HAP-1 (cell line): ENCODE results near the gene CSF2.

Experiments used
- DNase-seq, 2 experiments: peaks; one replicate each; pipeline ENCODE4 v3.0.0-alpha.2; 2016 to 2020; ENCODE audit warnings: low spot score in 2 of 2
- H3K27me3 ChIP-seq: fragments of 250-450 bp; sonication (Bioruptor Pico); 2 replicates; pipeline ENCODE4 v1.5.1; 2020; ENCODE audit warnings: low read depth, mild to moderate bottlenecking, moderate library complexity
- H3K36me3 ChIP-seq: fragments of 250-450 bp; sonication (Bioruptor Pico); replicated peaks from 2 replicates; pipeline ENCODE4 v1.5.1; 2020; ENCODE audit warnings: mild to moderate bottlenecking
- H3K4me1 ChIP-seq: fragments of 250-450 bp; sonication (Bioruptor Pico); 2 replicates; pipeline ENCODE4 v1.5.1; 2020; ENCODE audit warnings: mild to moderate bottlenecking
- H3K4me3 ChIP-seq: fragments of 250-450 bp; sonication (Bioruptor Pico); 2 replicates; pipeline ENCODE4 v1.5.1; 2020; ENCODE audit warnings: mild to moderate bottlenecking, moderate library complexity
- H3K9me3 ChIP-seq: fragments of 250-450 bp; sonication (Bioruptor Pico); 2 replicates; pipeline ENCODE4 v1.5.1; 2020; ENCODE audit warnings: mild to moderate bottlenecking, moderate library complexity
- in situ Hi-C: fragments of 300-500 bp; cut with MboI; formaldehyde crosslinking; loops from 3 replicates; pipeline ENCODE4 v1.14.3; 2020; ENCODE audit warnings: low sequenced_read_pairs, inconsistent platforms, mixed read lengths

CSF2 gene

DNA sequence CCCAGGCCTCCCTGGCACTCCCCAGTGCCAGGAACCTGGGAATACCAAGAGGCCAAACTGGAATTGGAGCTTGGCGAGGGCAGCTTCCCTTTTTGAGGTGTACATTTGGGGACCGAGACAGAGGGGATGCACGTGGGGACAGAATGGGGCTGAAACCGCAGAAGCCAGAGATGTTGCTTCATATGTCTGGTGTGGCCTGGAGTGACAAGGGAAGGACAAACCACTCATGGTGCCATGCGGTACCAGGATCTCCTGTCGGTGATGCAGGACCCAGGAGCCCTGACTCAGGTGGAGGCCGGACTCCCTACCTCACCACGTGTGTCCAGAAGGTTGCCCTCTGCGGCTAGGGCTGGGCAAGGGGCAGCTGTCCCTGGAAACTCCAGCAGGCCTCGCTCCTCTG, 4.0 kb upstream of the CSF2 start:
- DNase-seq, result no peak
- H3K36me3 ChIP-seq, result no peaks in the 10 kb centered on the region
- in situ Hi-C loops, result no loop called here
- no peaks in the 10 kb centered on the region for H3K27me3 ChIP-seq
- no peak overlapping the region for H3K4me3 ChIP-seq
- no peaks in the 10 kb centered on the region for H3K9me3 ChIP-seq
- H3K4me1 ChIP-seq, result no peaks in the 10 kb centered on the region

DNA sequence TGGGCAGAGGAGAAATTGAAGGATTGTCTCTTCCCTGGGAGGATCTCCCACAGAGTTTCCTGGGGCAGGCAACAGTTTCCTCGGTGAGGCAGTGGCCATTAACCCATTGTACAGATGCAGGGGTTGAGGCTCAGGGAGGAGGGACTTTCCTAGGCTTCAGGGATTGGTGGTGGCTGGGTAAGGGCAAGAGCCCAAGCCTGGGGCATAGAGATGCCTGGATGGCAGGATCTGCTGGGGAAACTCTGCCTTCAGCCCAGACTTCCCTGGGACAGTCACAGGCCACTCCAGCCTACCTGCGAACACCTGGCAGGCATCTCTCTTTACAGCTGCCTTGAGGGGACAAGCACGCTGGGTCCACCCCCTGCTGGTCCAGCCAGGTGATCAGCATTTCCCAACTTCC, 3.6 kb upstream of the CSF2 start:
- Histone ChIP-seq H3K36me3 (no peaks in the 10 kb centered on the region), H3K4me3 (no peak overlapping the region), H3K9me3 (no peaks in the 10 kb centered on the region), H3K27me3 (no peaks in the 10 kb centered on the region), H3K4me1 (no peaks in the 10 kb centered on the region)
- DNase-seq, result no peak
- in situ Hi-C loops, result no loop called here

DNA sequence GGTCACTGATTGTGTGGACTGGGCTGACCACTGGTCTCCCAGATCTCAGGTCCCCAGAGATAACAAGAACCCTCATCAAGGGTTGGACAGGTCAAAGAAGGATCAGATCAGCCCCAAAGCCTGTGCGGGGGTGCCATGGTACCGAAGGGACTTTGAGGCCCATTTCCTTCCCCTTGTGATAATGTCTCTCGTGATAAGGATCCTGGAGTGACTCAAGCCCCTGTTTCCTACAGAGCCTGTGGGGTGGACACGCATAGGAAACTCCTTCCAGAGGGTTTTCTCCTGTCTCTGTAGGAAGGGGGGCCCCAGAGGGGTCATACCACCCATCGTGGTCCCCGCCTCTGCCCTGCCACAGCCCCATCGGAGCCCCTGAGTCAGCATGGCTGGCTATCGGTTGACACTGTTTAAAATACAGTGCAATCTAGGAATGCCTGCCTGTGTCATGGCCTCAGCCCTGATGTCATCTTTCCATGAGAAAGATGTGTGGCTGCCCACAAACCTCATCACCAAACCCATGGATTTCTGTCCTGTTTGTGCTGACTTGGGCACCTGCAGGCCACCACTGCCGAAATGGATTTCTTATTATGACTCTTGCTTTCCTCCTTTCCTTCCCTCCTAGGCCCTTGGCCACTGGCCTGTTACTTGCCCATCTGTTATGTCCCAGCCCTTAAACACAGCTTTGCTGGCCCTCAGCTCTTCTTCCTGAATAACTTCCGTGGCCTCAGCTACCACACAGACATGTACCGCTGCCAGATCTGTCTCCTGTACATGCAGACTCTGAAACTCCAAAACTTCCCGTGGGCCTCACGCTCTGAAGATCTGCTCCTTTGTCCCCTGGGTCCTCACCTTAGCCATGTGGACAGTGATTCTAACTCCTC, 2.9 kb upstream of the CSF2 start:
- no peaks in the 10 kb centered on the region for H3K36me3 ChIP-seq
- no peak overlapping the region for H3K4me3 ChIP-seq
- H3K9me3 ChIP-seq, result no peaks in the 10 kb centered on the region
- in situ Hi-C loops, result no loop called here
- DNase-seq, result no peak
- H3K27me3 ChIP-seq, result no peaks in the 10 kb centered on the region
- no peaks in the 10 kb centered on the region for H3K4me1 ChIP-seq

DNA sequence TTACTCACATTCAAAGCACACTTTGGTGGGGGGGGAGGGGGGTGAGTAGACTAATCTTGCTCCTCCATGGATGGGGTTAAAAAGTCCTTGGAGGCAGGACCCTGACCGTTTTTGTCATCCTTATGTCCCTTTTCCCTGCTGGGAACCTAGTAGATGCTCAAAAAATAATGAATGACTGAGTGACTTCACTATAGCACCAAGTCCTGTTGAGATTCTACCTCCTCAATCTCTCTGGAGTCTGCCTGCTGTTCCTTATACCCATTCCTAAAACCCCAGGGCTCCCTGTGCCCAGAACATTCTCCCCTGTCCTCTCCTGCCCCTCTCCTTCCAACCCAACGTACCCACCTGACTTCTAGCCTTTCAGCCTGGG, 2.3 kb upstream of the CSF2 start:
- Histone ChIP-seq H3K9me3 (no peaks in the 10 kb centered on the region), H3K36me3 (no peaks in the 10 kb centered on the region), H3K27me3 (no peaks in the 10 kb centered on the region), H3K4me1 (no peaks in the 10 kb centered on the region), H3K4me3 (no peak overlapping the region)
- in situ Hi-C loops, result no loop called here
- DNase-seq, result no peak

DNA sequence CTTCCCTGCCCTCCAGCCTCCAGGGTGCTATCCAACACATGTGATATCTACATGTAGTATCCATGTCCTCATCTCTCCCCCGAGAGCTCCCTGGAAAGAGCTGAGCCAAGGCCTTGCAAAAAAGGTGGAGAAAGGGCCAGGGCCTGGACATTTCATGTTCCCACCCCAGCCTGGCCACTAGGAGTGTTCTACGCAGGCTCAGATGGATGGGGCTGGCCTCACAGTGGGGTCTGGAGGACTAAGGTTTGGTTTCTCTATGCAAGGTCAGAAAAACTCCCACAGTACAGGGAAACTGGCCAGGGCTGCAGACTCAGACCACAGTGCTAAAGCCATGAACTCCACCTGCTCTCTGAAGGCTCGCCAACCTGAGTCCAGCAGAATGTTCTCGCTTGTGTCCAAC, 1.5 kb upstream of the CSF2 start:
- H3K27me3 ChIP-seq, result no peaks in the 10 kb centered on the region
- no peaks in the 10 kb centered on the region for H3K36me3 ChIP-seq
- in situ Hi-C loops, result no loop called here
- no peak for DNase-seq
- H3K9me3 ChIP-seq, result no peaks in the 10 kb centered on the region
- no peak overlapping the region for H3K4me3 ChIP-seq
- no peaks in the 10 kb centered on the region for H3K4me1 ChIP-seq

DNA sequence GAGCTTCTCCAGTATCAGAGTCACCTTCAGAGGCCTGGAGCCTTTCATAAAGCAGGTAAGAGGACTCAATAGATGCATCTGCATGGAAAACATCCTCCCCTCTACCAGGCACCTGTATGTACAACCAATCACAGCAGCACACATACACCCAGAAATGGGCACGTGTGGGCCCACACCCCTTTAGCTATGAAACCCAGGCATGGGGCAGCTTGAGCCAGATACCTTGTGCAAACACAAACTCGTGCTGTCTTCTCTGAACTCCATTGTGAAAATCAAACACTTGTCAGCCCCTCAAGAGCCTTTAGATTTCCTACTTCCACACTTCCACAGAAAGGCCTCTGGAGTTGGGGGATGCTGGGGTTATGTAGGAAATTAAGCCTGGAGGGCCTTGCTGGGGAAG, 1.1 kb upstream of the CSF2 start:
- no peaks in the 10 kb centered on the region for H3K27me3 ChIP-seq
- in situ Hi-C loops, result no loop called here
- no peaks in the 10 kb centered on the region for H3K4me1 ChIP-seq
- no peaks in the 10 kb centered on the region for H3K9me3 ChIP-seq
- H3K36me3 ChIP-seq, result no peaks in the 10 kb centered on the region
- DNase-seq, result no peak
- no peak overlapping the region for H3K4me3 ChIP-seq

DNA sequence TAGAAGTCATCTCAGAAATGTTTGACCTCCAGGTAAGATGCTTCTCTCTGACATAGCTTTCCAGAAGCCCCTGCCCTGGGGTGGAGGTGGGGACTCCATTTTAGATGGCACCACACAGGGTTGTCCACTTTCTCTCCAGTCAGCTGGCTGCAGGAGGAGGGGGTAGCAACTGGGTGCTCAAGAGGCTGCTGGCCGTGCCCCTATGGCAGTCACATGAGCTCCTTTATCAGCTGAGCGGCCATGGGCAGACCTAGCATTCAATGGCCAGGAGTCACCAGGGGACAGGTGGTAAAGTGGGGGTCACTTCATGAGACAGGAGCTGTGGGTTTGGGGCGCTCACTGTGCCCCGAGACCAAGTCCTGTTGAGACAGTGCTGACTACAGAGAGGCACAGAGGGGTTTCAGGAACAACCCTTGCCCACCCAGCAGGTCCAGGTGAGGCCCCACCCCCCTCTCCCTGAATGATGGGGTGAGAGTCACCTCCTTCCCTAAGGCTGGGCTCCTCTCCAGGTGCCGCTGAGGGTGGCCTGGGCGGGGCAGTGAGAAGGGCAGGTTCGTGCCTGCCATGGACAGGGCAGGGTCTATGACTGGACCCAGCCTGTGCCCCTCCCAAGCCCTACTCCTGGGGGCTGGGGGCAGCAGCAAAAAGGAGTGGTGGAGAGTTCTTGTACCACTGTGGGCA, 642 bp downstream of the CSF2 start:
- no peaks in the 10 kb centered on the region for H3K36me3 ChIP-seq
- H3K4me3 ChIP-seq, result no peak overlapping the region
- no peaks in the 10 kb centered on the region for H3K9me3 ChIP-seq
- H3K27me3 ChIP-seq, result no peaks in the 10 kb centered on the region
- in situ Hi-C loops, result no loop called here
- no peak for DNase-seq
- no peaks in the 10 kb centered on the region for H3K4me1 ChIP-seq

DNA sequence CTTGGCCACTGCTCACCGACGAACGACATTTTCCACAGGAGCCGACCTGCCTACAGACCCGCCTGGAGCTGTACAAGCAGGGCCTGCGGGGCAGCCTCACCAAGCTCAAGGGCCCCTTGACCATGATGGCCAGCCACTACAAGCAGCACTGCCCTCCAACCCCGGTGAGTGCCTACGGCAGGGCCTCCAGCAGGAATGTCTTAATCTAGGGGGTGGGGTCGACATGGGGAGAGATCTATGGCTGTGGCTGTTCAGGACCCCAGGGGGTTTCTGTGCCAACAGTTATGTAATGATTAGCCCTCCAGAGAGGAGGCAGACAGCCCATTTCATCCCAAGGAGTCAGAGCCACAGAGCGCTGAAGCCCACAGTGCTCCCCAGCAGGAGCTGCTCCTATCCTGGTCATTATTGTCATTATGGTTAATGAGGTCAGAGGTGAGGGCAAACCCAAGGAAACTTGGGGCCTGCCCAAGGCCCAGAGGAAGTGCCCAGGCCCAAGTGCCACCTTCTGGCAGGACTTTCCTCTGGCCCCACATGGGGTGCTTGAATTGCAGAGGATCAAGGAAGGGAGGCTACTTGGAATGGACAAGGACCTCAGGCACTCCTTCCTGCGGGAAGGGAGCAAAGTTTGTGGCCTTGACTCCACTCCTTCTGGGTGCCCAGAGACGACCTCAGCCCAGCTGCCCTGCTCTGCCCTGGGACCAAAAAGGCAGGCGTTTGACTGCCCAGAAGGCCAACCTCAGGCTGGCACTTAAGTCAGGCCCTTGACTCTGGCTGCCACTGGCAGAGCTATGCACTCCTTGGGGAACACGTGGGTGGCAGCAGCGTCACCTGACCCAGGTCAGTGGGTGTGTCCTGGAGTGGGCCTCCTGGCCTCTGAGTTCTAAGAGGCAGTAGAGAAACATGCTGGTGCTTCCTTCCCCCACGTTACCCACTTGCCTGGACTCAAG, 1.5 kb downstream of the CSF2 start:
- no peaks in the 10 kb centered on the region for H3K4me1 ChIP-seq
- in situ Hi-C loops, result no loop called here
- H3K9me3 ChIP-seq, result no peaks in the 10 kb centered on the region
- DNase-seq, result no peak
- H3K4me3 ChIP-seq, result no peak overlapping the region
- no peaks in the 10 kb centered on the region for H3K36me3 ChIP-seq
- no peaks in the 10 kb centered on the region for H3K27me3 ChIP-seq

DNA sequence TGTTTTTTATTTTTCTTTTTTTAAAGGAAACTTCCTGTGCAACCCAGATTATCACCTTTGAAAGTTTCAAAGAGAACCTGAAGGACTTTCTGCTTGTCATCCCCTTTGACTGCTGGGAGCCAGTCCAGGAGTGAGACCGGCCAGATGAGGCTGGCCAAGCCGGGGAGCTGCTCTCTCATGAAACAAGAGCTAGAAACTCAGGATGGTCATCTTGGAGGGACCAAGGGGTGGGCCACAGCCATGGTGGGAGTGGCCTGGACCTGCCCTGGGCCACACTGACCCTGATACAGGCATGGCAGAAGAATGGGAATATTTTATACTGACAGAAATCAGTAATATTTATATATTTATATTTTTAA, 2.1 kb downstream of the CSF2 start:
- Histone ChIP-seq H3K4me3 (no peak overlapping the region), H3K36me3 (no peaks in the 10 kb centered on the region), H3K4me1 (no peaks in the 10 kb centered on the region), H3K27me3 (no peaks in the 10 kb centered on the region), H3K9me3 (no peaks in the 10 kb centered on the region)
- in situ Hi-C loops, result no loop called here
- no peak for DNase-seq

DNA sequence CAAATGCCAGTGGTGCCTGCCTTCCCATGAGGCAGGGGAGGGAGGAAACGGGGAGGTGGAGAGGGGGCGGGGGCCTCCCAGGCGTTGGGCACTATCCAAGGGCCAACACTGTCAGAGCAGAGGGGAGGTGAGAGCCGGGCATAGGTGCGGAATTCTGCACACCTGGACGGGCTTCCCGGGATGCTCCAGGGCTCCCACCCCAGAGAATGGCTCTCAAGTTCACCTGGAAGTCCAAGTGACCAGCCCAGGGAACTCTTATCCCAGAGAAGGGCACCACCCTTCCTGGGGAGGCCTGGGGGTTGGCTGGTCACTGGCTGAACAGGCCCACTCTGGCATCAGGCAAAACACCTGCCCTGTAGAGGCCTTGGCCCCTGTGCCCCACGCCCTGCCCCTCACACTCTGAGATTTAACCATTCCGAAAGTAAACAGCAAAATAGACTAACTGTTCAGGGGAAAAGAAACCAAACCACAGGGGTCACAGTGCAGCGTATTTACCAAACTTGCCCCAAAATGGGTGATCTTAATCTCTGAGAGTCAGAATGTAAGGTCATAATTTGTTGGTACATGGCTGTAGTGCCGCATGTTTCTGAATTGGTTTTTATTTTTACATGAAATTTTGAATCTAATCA, 2.7 kb downstream of the CSF2 start:
- no peaks in the 10 kb centered on the region for H3K4me1 ChIP-seq
- no peaks in the 10 kb centered on the region for H3K9me3 ChIP-seq
- H3K27me3 ChIP-seq, result no peaks in the 10 kb centered on the region
- H3K36me3 ChIP-seq, result no peaks in the 10 kb centered on the region
- in situ Hi-C loops, result no loop called here
- H3K4me3 ChIP-seq, result no peak overlapping the region
- DNase-seq, result no peak

DNA sequence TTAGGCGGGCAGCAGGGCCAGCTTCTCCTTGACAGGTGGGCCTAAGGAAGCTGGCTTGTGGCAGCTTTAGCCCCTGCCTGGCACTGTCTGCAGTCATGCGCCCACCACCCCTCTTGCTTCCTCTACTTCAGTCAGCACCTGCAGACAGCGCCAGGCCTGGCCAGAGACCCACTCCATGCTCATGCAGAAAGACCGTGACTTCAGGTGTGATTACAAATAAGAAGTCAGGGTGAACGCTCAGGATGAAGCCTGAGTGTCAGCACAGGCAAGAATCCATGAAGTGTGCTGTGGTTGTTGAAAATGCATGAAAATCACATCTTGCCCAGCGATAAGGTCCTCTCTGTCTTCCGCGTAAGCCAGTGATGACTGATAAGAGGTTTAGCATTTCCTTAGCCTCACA, 3.4 kb downstream of the CSF2 start:
- no peaks in the 10 kb centered on the region for H3K4me1 ChIP-seq
- no peak for DNase-seq
- in situ Hi-C loops, result no loop called here
- H3K36me3 ChIP-seq, result no peaks in the 10 kb centered on the region
- no peaks in the 10 kb centered on the region for H3K27me3 ChIP-seq
- no peak overlapping the region for H3K4me3 ChIP-seq
- no peaks in the 10 kb centered on the region for H3K9me3 ChIP-seq

DNA sequence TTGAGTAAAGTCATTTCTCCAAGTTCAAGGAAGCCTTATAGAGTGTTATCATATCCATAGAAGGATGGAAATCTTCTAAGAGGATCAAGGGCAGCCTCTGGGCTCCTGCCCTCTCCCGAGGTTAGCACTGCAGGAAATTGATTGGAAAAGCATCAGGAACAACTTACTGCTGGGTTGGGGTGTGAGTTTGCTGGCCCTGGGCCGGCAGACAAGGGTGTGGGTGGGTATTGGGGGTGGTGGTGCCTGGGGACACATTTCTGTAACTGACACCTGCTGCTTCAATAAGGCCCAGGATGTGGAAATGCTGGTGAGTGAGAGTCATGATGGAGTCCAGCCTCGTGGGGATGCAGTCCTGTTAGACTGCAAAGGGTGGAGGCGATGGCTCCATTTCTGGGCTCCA, 5.5 kb downstream of the CSF2 start:
- Histone ChIP-seq H3K4me1 (no peaks in the 10 kb centered on the region), H3K4me3 (no peak overlapping the region), H3K36me3 (no peaks in the 10 kb centered on the region), H3K9me3 (no peaks in the 10 kb centered on the region), H3K27me3 (no peaks in the 10 kb centered on the region)
- in situ Hi-C loops, result no loop called here
- DNase-seq, result no peak

DNA sequence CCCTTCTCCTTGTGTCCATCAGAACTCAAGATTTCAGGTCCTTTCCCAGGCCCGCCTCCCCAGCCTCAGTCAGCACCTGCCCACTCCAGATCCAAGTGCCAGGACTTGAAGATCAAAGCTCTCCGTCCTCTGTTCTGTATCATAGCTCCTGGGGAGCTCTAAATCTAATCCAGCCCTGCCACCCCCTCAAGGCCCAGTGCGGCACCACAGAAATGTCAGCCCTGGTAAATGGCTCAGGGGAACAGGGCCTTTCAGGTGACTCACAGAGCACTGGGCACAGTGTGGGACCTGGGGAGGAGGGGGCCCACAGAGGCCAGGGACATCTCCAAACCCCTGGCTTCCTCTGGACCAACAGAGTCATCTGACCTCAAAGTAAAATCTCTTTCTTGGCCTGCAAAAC, 6.0 kb downstream of the CSF2 start:
- Histone ChIP-seq H3K4me3 (no peak overlapping the region), H3K36me3 (no peaks in the 10 kb centered on the region), H3K9me3 (no peaks in the 10 kb centered on the region), H3K27me3 (no peaks in the 10 kb centered on the region), H3K4me1 (no peaks in the 10 kb centered on the region)
- in situ Hi-C loops, result no loop called here
- no peak for DNase-seq
